GM19452 (cell line): Measurements from ENCODE around the gene DOK6.
"Not testable (repeated sequence)": the region's sequence is repeated elsewhere in the genome, so short reads cannot be mapped to it uniquely, and the experiment has no call there.

Experiments
- ATAC-seq: cut with Tn5 transposase; IDR thresholded peaks from one replicate; pipeline ENCODE4 v1.9.1; 2021; ENCODE audit not compliant: unreplicated experiment

Gene DOK6

GRCh38 chr18:69854455-69854854 is 453.8 kb downstream of the DOK6 start:
- no peak for ATAC-seq

DNA sequence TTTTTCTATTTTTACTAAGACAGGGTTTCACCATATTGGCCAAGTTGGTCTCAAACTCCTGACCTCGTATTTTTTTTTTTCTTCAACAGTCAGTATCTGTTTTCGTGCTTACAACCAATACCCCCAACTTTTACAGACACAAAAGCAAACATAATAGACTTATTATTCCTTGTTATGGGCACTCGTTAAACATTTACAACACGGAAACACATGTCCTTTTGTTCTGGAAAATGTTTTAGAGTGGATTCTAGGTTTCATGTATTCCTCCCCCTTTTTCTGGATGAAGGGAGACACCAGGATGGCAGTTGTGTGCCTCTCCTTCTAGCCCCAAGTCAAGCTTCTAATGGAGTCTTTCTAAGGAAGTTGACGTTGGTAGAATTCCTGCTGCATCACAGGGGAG is 458.2 kb downstream of the DOK6 start:
- ATAC-seq = no peak

DNA sequence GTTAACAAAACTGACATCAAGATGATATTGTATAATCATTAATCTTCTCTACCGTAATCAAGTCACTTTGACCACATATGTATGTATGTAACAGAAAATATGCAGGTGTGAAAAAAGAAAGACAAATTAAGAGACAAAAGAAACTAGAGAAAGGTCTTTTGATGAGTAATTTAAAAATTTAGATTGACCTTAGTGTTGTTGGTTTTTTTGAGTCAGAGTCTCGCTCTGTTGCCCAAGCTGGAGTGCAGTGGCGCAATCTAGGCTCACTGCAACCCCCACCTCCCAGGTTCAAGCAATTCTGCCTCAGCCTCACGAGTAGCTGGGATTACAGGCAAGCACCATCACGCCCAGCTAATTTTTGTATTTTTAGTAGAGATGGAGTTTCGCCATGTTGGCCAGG is 464.1 kb downstream of the DOK6 start:
- ATAC-seq = peak; percentile 91

DNA sequence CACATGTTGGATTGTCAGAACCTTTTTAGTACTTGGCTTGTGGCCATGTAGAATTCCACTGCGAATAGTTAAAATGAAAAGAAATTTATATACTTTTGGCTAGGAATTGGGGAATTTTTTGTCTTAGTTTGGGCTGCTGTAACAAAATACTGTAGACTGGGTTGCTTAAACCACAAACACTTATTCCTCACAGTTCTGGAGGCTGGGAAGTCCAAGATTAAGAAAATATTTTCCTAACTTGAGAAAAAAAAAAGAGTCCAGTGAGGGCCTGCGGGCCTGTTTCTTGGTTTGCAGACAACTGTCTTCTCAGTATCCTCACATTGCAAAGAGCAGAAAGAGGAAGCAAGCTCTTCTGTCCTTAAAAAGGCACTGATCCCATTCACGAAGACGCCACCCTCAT is 465.1 kb downstream of the DOK6 start:
- no peak for ATAC-seq

DNA sequence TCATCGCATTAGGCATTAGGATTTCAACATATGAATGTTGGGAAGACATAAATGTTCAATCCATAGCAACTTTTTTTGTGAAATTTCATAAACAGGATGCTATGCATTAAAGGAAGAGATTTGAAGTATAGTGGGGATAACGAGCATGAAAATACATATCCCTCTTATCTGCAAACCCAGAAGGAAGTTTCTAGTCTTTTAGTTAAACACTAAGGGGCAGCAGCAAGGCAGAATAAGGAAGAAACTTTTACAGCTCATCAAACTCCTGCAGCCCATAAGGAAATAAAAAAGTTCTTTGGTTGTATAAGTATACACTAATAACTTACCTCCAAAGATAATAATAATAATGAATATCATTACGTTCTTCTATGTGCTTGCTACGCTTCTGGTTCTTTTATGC is 465.5 kb downstream of the DOK6 start:
- ATAC-seq = no peak

DNA sequence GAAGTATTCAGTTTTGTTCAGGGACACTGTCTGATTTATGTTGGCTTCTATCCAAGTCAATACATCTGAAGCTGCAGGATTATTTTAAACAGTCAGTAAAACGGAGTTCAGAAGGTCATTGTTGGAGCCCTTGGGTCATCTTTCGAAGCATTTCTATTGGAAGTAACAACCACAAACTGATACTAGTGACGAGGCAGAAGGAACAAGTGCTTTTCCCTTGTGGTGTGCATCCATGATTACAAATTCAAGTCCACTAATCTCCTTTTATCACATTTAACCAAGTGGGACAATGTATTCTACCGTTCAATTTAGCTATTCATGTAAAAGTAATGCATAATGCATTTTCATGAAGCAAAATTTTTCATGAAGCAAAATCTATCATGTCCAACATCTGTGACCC is 470.0 kb downstream of the DOK6 start:
- no peak for ATAC-seq

DNA sequence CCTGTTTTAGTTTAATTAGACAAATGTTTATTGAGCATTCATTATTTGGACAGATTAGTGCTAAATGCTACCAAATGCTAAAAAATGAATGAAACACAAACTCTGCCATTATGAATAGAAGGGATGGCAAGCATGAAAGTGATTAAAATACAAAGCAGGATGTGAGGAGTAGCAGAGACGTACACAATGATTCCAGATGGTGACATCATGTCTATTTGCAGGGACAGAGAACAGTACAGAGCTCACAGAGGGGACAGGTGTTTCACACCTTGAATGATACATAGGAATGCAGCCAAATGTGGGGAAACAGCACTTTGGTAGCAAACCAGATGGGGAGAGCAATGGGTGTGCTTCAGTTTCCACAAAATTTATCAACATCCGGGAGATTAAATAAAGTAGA is 470.7 kb downstream of the DOK6 start:
- no peak for ATAC-seq

- no peak for ATAC-seq
Measured at GRCh38 chr18:69872661-69873060, 472.0 kb downstream of the DOK6 start.

DNA sequence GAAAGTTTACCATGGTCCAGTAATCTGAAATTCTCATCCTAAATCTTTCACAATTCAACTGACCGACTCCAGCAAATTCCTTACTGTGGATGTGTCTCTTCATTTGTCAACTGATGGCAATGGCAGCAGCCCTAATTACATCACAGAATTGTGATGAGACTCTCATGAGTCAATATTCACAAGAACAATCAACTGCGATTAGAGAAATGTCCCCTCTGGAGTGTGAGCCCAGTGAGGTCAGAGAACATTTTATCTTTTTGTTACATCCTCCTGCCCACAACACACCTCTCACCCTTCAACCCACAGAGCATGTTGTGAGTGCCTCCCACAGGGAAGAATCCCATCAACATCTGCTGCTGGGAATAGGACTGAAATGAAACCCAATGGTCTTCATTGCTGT is 473.4 kb downstream of the DOK6 start:
- ATAC-seq = no peak

DNA sequence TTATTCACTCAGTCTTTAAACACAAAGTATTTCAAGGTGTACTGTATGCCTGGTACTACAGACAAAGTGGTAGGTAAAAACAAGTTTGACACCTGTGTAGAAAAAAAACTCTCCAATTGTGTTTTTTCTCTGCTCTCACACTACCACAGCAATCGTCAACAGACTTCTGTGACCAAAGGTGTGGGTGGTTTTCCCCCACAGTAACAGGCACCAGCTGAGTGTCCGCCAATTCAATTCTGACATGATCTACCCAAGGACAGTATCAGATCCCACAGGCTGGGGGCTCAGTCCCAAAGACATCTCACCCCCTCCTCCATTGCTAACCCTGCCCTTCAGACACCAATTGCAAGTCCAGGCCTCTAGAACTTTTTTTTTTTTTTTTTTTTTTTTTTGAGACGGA is 475.8 kb downstream of the DOK6 start:
- ATAC-seq = no peak

DNA sequence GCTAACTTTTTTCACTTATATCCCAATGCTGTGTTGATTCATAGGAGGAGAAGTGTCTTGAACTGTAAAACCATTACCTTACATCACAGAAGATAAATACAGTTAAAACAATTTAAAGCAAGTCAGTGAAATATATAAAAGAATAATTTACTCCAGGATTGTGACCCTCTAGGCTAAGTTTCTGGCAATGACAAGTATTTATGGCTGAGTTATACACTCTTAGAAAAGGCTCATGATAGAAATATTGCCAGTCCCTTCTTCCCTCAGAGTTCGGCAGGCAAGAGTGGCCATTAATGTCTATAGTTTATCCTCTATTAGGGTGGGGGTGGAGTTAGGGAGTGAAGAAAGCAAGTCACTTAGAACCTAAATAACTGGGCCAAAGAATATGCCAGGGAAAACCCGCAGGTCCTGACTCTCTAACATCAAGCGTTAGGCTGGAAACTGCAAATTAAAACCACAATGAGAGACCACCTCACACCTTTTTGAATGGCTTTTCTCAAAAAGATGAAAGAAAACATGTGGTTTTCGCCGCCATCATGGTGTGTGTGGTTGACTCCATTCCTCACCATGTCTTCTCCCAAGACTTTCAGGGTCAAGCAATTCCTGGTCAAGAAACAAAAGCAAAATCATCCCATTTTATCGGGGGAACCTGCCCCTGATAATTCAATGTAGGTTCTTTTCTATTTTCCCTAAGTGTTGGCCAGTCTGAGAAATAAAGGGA is 477.7 kb downstream of the DOK6 start:
- no peak for ATAC-seq

DNA sequence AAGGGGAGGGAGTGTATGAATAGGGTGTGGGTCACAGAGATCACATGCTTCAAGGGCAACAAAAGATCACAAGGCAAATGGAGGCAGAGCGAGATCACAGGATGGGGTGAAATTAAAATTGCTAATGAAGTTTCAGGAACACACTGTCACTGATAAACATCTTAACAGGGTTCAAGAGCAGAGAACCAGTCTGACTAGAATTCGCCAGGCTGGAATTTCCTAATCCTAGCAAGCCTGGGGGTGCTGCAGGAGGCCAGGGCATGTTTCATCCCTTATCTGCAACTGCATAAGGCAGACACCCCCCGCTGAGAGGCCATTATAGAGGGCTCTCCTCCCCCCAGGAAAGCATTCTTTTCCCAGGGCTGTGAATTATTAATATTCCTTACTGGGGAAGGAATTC is 478.4 kb downstream of the DOK6 start:
- ATAC-seq = not testable (repeated sequence)

GRCh38 chr18:69880083-69880482 is 479.4 kb downstream of the DOK6 start:
- ATAC-seq = no peak

- peak; percentile 57 for ATAC-seq
Measured at GRCh38 chr18:69882965-69883668, 482.4 kb downstream of the DOK6 start.

DNA sequence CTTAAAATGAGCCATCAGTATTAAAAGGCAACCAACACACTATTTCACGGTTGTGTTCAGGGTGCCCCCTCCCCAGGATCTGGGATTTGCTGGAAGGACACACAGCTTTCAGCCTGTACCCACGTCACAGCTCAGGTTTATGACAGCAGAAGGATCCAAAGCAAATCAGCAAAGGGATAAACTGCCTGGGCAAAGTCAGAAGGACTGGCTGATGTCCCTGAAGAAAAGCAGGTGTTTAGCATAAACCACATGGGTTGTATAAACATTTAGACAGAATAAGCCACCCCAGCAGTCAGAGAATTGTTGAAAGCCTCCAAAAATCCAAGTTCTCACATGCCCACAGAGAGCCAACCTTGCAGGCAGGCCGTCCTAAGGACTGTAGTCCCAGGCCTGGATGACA is 483.1 kb downstream of the DOK6 start:
- no peak for ATAC-seq

GRCh38 chr18:69885355-69885754 is 484.7 kb downstream of the DOK6 start:
- ATAC-seq = no peak

- peak; percentile 84 for ATAC-seq
Measured at GRCh38 chr18:69885841-69886531, 485.3 kb downstream of the DOK6 start.

GRCh38 chr18:69887256-69887655 is 486.6 kb downstream of the DOK6 start:
- no peak for ATAC-seq

- ATAC-seq = no peak
Measured at GRCh38 chr18:69889009-69889408, 488.3 kb downstream of the DOK6 start.

- ATAC-seq = no peak
Measured at GRCh38 chr18:69890558-69890957, 489.9 kb downstream of the DOK6 start.

GRCh38 chr18:69894467-69894866 is 493.8 kb downstream of the DOK6 start:
- no peak for ATAC-seq
